CD4-positive, alpha-beta memory T cell (primary cell): ENCODE data around the gene PPP2R2B. TPM values are rescaled to one million over a fixed set of nuclear protein-coding genes. Genes with fewer than 3 reads are reported as not detected.
"Not testable (repeated sequence)": the region's sequence is repeated elsewhere in the genome, so short reads cannot be mapped to it uniquely, and the experiment has no call there.

Source experiments
- CTCF ChIA-PET: fragments of 350-600 bp; sonication (Branson Sonifier 250); formaldehyde crosslinking; loops from one replicate; lab custom pipeline; 2021; ENCODE audit warnings: inconsistent platforms; ENCODE audit not compliant: partially characterized antibody; lab: Charles Lee
- POLR2A ChIA-PET: fragments of 350-600 bp; sonication (Branson Sonifier 250); formaldehyde crosslinking; loops from one replicate; lab custom pipeline; 2021; ENCODE audit not compliant: partially characterized antibody; lab: Charles Lee
- DNase-seq, 5 donors: peaks; one replicate each; pipeline versions ENCODE4 v3.0.0 to v3.0.0-alpha.2; 2020 to 2022; ENCODE audit warnings: mixed read lengths in 1 of 5
- H3K27ac ChIP-seq: one replicate; pipeline ENCODE4 v1.7.0; 2013; ENCODE audit warnings: low read depth, low read length
- H3K27me3 ChIP-seq: 2 replicates; pipeline ENCODE4 v1.7.0; 2013; ENCODE audit warnings: mild to moderate bottlenecking, low read length, moderate library complexity; ENCODE audit not compliant: insufficient read depth
- H3K36me3 ChIP-seq: 2 replicates; pipeline ENCODE4 v1.7.0; 2013; ENCODE audit warnings: mild to moderate bottlenecking, low read length, moderate library complexity; ENCODE audit not compliant: insufficient read depth
- H3K4me1 ChIP-seq: 2 replicates; pipeline ENCODE4 v1.7.0; 2013; ENCODE audit warnings: mild to moderate bottlenecking, low read length, moderate library complexity; ENCODE audit not compliant: insufficient read depth
- H3K4me3 ChIP-seq, 2 donors: one replicate each; pipeline ENCODE4 v1.7.0; 2013; ENCODE audit warnings: low read length in 2 of 2, mild to moderate bottlenecking in 1 of 2
- H3K9me3 ChIP-seq, 2 donors: one replicate each; pipeline ENCODE4 v1.7.0; 2013; ENCODE audit warnings: low read length in 2 of 2, control low read depth in 1 of 2; ENCODE audit not compliant: control insufficient read depth in 1 of 2
- H3K27ac Mint-ChIP-seq, 7 donors: one replicate each; pipeline ENCODE4 v1.8.0; 2020 to 2021; ENCODE audit warnings: mixed read lengths in 7 of 7, mild to moderate bottlenecking in 6 of 7, inconsistent platforms in 3 of 7, moderate library complexity in 3 of 7
- H3K27me3 Mint-ChIP-seq, 2 donors: one replicate each; pipeline ENCODE4 v1.8.0; 2020 to 2021; ENCODE audit warnings: mixed read lengths in 2 of 2
- H3K36me3 Mint-ChIP-seq, 2 donors: one replicate each; pipeline ENCODE4 v1.8.0; 2020 to 2021; ENCODE audit warnings: mixed read lengths in 2 of 2, inconsistent platforms in 1 of 2, mild to moderate bottlenecking in 1 of 2
- H3K4me1 Mint-ChIP-seq, 4 donors: one replicate each; pipeline ENCODE4 v1.8.0; 2020 to 2021; ENCODE audit warnings: mixed read lengths in 4 of 4, mild to moderate bottlenecking in 1 of 4
- H3K4me3 Mint-ChIP-seq, 8 donors: one replicate each; pipeline ENCODE4 v1.8.0; 2020 to 2021; ENCODE audit warnings: mixed read lengths in 8 of 8, mild to moderate bottlenecking in 7 of 8, moderate library complexity in 6 of 8, inconsistent platforms in 3 of 8
- H3K9me3 Mint-ChIP-seq, 8 donors: one replicate each; pipeline ENCODE4 v1.8.0; 2020 to 2021; ENCODE audit warnings: mixed read lengths in 8 of 8, mild to moderate bottlenecking in 5 of 8, inconsistent platforms in 3 of 8, moderate library complexity in 1 of 8
- intact Hi-C: fragments of 100-400 bp; cut with micrococcal nuclease; formaldehyde crosslinking; loops from one replicate; pipeline ENCODE4 v1.15.1; 2023
- polyA plus RNA-seq, 2 donors: library from polyadenylated mRNA; unstranded; fragments of 300-500 nt; fragmentation: Illumina TruSeq; gene quantifications; one replicate each; pipeline ENCODE4 v1.2.3, GENCODE V29; 2021
- total RNA-seq, 2 experiments: library from RNA; stranded (reverse); gene quantifications; one replicate each; pipeline ENCODE4 v1.2.3, GENCODE V29; 2021

PPP2R2B gene
- total and polyA plus RNA-seq, 4 experiments from 2014 or later, result 3.1 to 13.0 (median 6.7) TPM

GRCh38 chr5:146564007-146564762, 314.4 kb downstream of the PPP2R2B start:
- no peaks in the 10 kb centered on the region for H3K27me3 ChIP-seq
- CTCF ChIA-PET, result interaction anchor here (0.7 to 1.1 kb wide), 3 partner anchors 15 to 404 kb away, joined by 3 read pairs; no protein-coding TSS in a partner anchor
- Mint-ChIP-seq H3K27me3 (peaks cover 1 to 2% of the 10 kb centered on the region in 2 donors), H3K4me3 (no peak overlapping the region), H3K36me3 (no peaks in the 10 kb centered on the region), H3K4me1 (peaks cover 0 to 6% (median 4%) of the 10 kb centered on the region in 4 donors), H3K9me3 (peaks cover 0 to 2% (median 0%) of the 10 kb centered on the region in 8 donors), H3K27ac (no peak overlapping the region)
- H3K4me1 ChIP-seq, result no peaks in the 10 kb centered on the region
- intact Hi-C loops, result no loop called here
- H3K36me3 ChIP-seq, result no peaks in the 10 kb centered on the region
- H3K4me3 ChIP-seq, result no peak overlapping the region
- no peak overlapping the region for H3K27ac ChIP-seq
- no peaks in the 10 kb centered on the region for H3K9me3 ChIP-seq
- no peak for DNase-seq
- POLR2A ChIA-PET, result no interaction called here

- Histone ChIP-seq H3K27ac (no peak overlapping the region), H3K9me3 (no peaks in the 10 kb centered on the region), H3K36me3 (no peaks in the 10 kb centered on the region), H3K27me3 (no peaks in the 10 kb centered on the region), H3K4me1 (no peaks in the 10 kb centered on the region), H3K4me3 (no peak overlapping the region)
- H3K27me3 Mint-ChIP-seq, result peaks cover 1 to 3% of the 10 kb centered on the region in 2 donors
- ChIA-PET POLR2A (no interaction called here), CTCF (interaction anchor here (2.3 kb wide), 1 partner anchor 403 kb away, joined by 13 read pairs; no protein-coding TSS in a partner anchor)
- peaks cover 0 to 2% (median 0%) of the 10 kb centered on the region in 8 donors for H3K9me3 Mint-ChIP-seq
- intact Hi-C loops, result no loop called here
- no peaks in the 10 kb centered on the region for H3K36me3 Mint-ChIP-seq
- H3K27ac Mint-ChIP-seq, result no peak overlapping the region
- H3K4me3 Mint-ChIP-seq, result no peak overlapping the region
- peaks cover 0 to 6% (median 4%) of the 10 kb centered on the region in 4 donors for H3K4me1 Mint-ChIP-seq
- no peak for DNase-seq
Observed at GRCh38 chr5:146562461-146562860, 316.1 kb downstream of the PPP2R2B start.

GRCh38 chr5:146561711-146562110, 316.8 kb downstream of the PPP2R2B start:
- no peaks in the 10 kb centered on the region for H3K36me3 Mint-ChIP-seq
- Histone ChIP-seq H3K4me1 (no peaks in the 10 kb centered on the region), H3K27ac (no peak overlapping the region), H3K27me3 (no peaks in the 10 kb centered on the region), H3K4me3 (no peak overlapping the region), H3K36me3 (no peaks in the 10 kb centered on the region), H3K9me3 (no peaks in the 10 kb centered on the region)
- peaks cover 0 to 6% (median 4%) of the 10 kb centered on the region in 4 donors for H3K4me1 Mint-ChIP-seq
- intact Hi-C loops, result no loop called here
- peaks cover 1 to 3% of the 10 kb centered on the region in 2 donors for H3K27me3 Mint-ChIP-seq
- peaks cover 0 to 5% (median 0%) of the 10 kb centered on the region in 8 donors for H3K9me3 Mint-ChIP-seq
- ChIA-PET CTCF (interaction anchor here (2.3 kb wide), 1 partner anchor 404 kb away, joined by 13 read pairs; no protein-coding TSS in a partner anchor), POLR2A (no interaction called here)
- no peak overlapping the region for H3K27ac Mint-ChIP-seq
- no peak for DNase-seq
- no peak overlapping the region for H3K4me3 Mint-ChIP-seq

GRCh38 chr5:146560205-146560812, 318.2 kb downstream of the PPP2R2B start:
- no peak overlapping the region for H3K4me3 Mint-ChIP-seq
- no peaks in the 10 kb centered on the region for H3K9me3 ChIP-seq
- peaks cover 0 to 5% (median 0%) of the 10 kb centered on the region in 8 donors for H3K9me3 Mint-ChIP-seq
- H3K36me3 ChIP-seq, result no peaks in the 10 kb centered on the region
- peaks cover 3% of the 10 kb centered on the region in 2 donors for H3K27me3 Mint-ChIP-seq
- POLR2A ChIA-PET, result no interaction called here
- no peaks in the 10 kb centered on the region for H3K27me3 ChIP-seq
- H3K27ac Mint-ChIP-seq, result no peak overlapping the region
- H3K36me3 Mint-ChIP-seq, result no peaks in the 10 kb centered on the region
- CTCF ChIA-PET, result no interaction called here
- no peaks in the 10 kb centered on the region for H3K4me1 ChIP-seq
- H3K4me3 ChIP-seq, result no peak overlapping the region
- no peak overlapping the region for H3K27ac ChIP-seq
- H3K4me1 Mint-ChIP-seq, result no peaks in the 10 kb centered on the region
- no peak for DNase-seq
- intact Hi-C loops, result no loop called here

GRCh38 chr5:146556884-146557283, 321.7 kb downstream of the PPP2R2B start:
- intact Hi-C loops, POLR2A ChIA-PET, H3K4me1 ChIP-seq, H3K27ac Mint-ChIP-seq, H3K4me1 Mint-ChIP-seq, H3K36me3 Mint-ChIP-seq, H3K9me3 Mint-ChIP-seq, H3K4me3 Mint-ChIP-seq, CTCF ChIA-PET, H3K4me3 ChIP-seq, DNase-seq, H3K9me3 ChIP-seq, H3K27me3 ChIP-seq, H3K36me3 ChIP-seq, H3K27ac ChIP-seq, H3K27me3 Mint-ChIP-seq: not testable (repeated sequence)

GRCh38 chr5:146553446-146553845, 325.1 kb downstream of the PPP2R2B start:
- no peak overlapping the region for H3K4me3 ChIP-seq
- intact Hi-C loops, result no loop called here
- CTCF ChIA-PET, result interaction anchor here (1.7 kb wide), 1 partner anchor 11 kb away, joined by 11 read pairs; no protein-coding TSS in a partner anchor
- no peaks in the 10 kb centered on the region for H3K4me1 ChIP-seq
- POLR2A ChIA-PET, result no interaction called here
- no peaks in the 10 kb centered on the region for H3K27me3 ChIP-seq
- Mint-ChIP-seq H3K27me3 (peaks cover 7 to 14% of the 10 kb centered on the region in 2 donors), H3K9me3 (peaks cover 0 to 4% (median 0%) of the 10 kb centered on the region in 8 donors), H3K27ac (no peak overlapping the region), H3K4me3 (no peak overlapping the region), H3K36me3 (no peaks in the 10 kb centered on the region), H3K4me1 (no peaks in the 10 kb centered on the region)
- DNase-seq, result no peak
- H3K27ac ChIP-seq, result no peak overlapping the region
- H3K9me3 ChIP-seq, result no peaks in the 10 kb centered on the region
- no peaks in the 10 kb centered on the region for H3K36me3 ChIP-seq

GRCh38 chr5:146549615-146550014, 328.9 kb downstream of the PPP2R2B start:
- H3K4me1 Mint-ChIP-seq, result no peaks in the 10 kb centered on the region
- H3K27ac ChIP-seq, result no peak overlapping the region
- H3K27me3 ChIP-seq, result no peaks in the 10 kb centered on the region
- H3K4me3 ChIP-seq, result no peak overlapping the region
- no peaks in the 10 kb centered on the region for H3K36me3 Mint-ChIP-seq
- no peaks in the 10 kb centered on the region for H3K36me3 ChIP-seq
- H3K4me1 ChIP-seq, result no peaks in the 10 kb centered on the region
- intact Hi-C loops, result no loop called here
- CTCF ChIA-PET, result interaction anchor here (0.8 to 3.6 kb wide), 5 partner anchors 9 to 639 kb away, joined by 3 to 14 read pairs (median 4); no protein-coding TSS in a partner anchor
- H3K27me3 Mint-ChIP-seq, result peaks cover 4 to 10% of the 10 kb centered on the region in 2 donors
- no peaks in the 10 kb centered on the region for H3K9me3 Mint-ChIP-seq
- H3K4me3 Mint-ChIP-seq, result no peak overlapping the region
- no peak for DNase-seq
- no peaks in the 10 kb centered on the region for H3K9me3 ChIP-seq
- POLR2A ChIA-PET, result no interaction called here
- H3K27ac Mint-ChIP-seq, result no peak overlapping the region
